Mesenchymal stem cell (in vitro differentiated cells and primary cell): Measurements from ENCODE around the gene PTEN.

ENCODE experiments used
- DNase-seq: peaks from one replicate; pipeline ENCODE4 v3.0.0-alpha.2; 2013
- H2AFZ ChIP-seq: one replicate; pipeline ENCODE4 v1.6.1; 2013; ENCODE audit warnings: low read depth, mild to moderate bottlenecking, control low read depth, inconsistent platforms, low read length, moderate library complexity
- H2AK5ac ChIP-seq: 2 replicates; pipeline ENCODE4 v1.6.1; 2013; ENCODE audit warnings: low read length, moderate library complexity, mild to moderate bottlenecking, inconsistent platforms; ENCODE audit not compliant: severe bottlenecking
- H2BK120ac ChIP-seq: one replicate; pipeline ENCODE4 v1.6.1; 2013; ENCODE audit warnings: low read depth, mild to moderate bottlenecking, inconsistent platforms, low read length, moderate library complexity
- H2BK12ac ChIP-seq, 2 experiments: one replicate each; pipeline ENCODE4 v1.6.1; 2013; ENCODE audit warnings: inconsistent platforms in 2 of 2, low read length in 2 of 2, mild to moderate bottlenecking in 2 of 2, moderate library complexity in 2 of 2, control low read depth in 1 of 2
- H2BK15ac ChIP-seq: one replicate; pipeline ENCODE4 v1.6.1; 2013; ENCODE audit warnings: mild to moderate bottlenecking, low read depth, inconsistent platforms; ENCODE audit not compliant: poor library complexity, severe bottlenecking
- H2BK5ac ChIP-seq: 2 replicates; pipeline ENCODE4 v1.6.1; 2013; ENCODE audit warnings: low read depth, mild to moderate bottlenecking, low read length, control low read depth, inconsistent platforms; ENCODE audit not compliant: poor library complexity, severe bottlenecking
- H3K14ac ChIP-seq, 2 experiments: one replicate each; pipeline ENCODE4 v1.6.1; 2013; ENCODE audit warnings: inconsistent platforms in 2 of 2, low read length in 2 of 2, control low read depth in 1 of 2, mild to moderate bottlenecking in 1 of 2, moderate library complexity in 1 of 2
- H3K18ac ChIP-seq, 2 experiments: one replicate each; pipeline ENCODE4 v1.6.1; 2013; ENCODE audit warnings: inconsistent platforms in 2 of 2, low read length in 2 of 2, control low read depth in 1 of 2, low read depth in 1 of 2, mild to moderate bottlenecking in 1 of 2
- H3K23ac ChIP-seq, 2 experiments: one replicate each; pipeline ENCODE4 v1.6.1; 2013; ENCODE audit warnings: inconsistent platforms in 2 of 2, low read length in 2 of 2, mild to moderate bottlenecking in 2 of 2, moderate library complexity in 2 of 2, control low read depth in 1 of 2
- H3K27ac ChIP-seq: 2 replicates; pipeline ENCODE4 v1.5.1; 2013; ENCODE audit warnings: mild to moderate bottlenecking, moderate library complexity, low read length, control low read depth, inconsistent platforms; ENCODE audit not compliant: poor library complexity, severe bottlenecking
- H3K27me3 ChIP-seq, 2 experiments: 2 replicates each; pipeline versions ENCODE4 v1.6.1 to v1.7.0; 2013; ENCODE audit warnings: low read length in 2 of 2, mild to moderate bottlenecking in 2 of 2, moderate library complexity in 2 of 2, control low read depth in 1 of 2, inconsistent platforms in 1 of 2; ENCODE audit not compliant: control insufficient read depth in 1 of 2, insufficient read depth in 1 of 2
- H3K36me3 ChIP-seq, 2 experiments: 2 replicates each; pipeline versions ENCODE4 v1.6.1 to v1.7.0; 2013; ENCODE audit warnings: low read length in 2 of 2, control low read depth in 1 of 2, inconsistent platforms in 1 of 2, low read depth in 1 of 2, mild to moderate bottlenecking in 1 of 2; ENCODE audit not compliant: insufficient read depth in 2 of 2, control insufficient read depth in 1 of 2
- H3K4ac ChIP-seq, 2 experiments: one replicate each; pipeline ENCODE4 v1.6.1; 2013; ENCODE audit warnings: inconsistent platforms in 2 of 2, low read length in 2 of 2, mild to moderate bottlenecking in 2 of 2, moderate library complexity in 2 of 2, control low read depth in 1 of 2, low read depth in 1 of 2
- H3K4me1 ChIP-seq: 2 replicates; pipeline ENCODE4 v1.6.1; 2013; ENCODE audit warnings: low read depth, low read length, control low read depth; ENCODE audit not compliant: control insufficient read depth, insufficient read depth
- H3K4me2 ChIP-seq: 2 replicates; pipeline ENCODE4 v1.6.1; 2013; ENCODE audit warnings: low read length, mild to moderate bottlenecking, inconsistent platforms; ENCODE audit not compliant: poor library complexity, severe bottlenecking
- H3K4me3 ChIP-seq, 2 experiments: 2 replicates each; pipeline versions ENCODE4 v1.5.1 to v1.7.0; 2013; ENCODE audit warnings: low read length in 2 of 2, mild to moderate bottlenecking in 2 of 2, control low read depth in 1 of 2, low read depth in 1 of 2; ENCODE audit not compliant: insufficient read depth in 1 of 2
- H3K79me1 ChIP-seq: replicated peaks from 2 replicates; pipeline ENCODE4 v1.6.1; 2013; ENCODE audit warnings: mild to moderate bottlenecking, control low read depth, low read length, inconsistent platforms; ENCODE audit not compliant: poor library complexity, severe bottlenecking
- H3K9ac ChIP-seq: 2 replicates; pipeline ENCODE4 v1.7.0; 2013; ENCODE audit warnings: mild to moderate bottlenecking, low read length, moderate library complexity
- H3K9me3 ChIP-seq: 2 replicates; pipeline ENCODE4 v1.7.0; 2013; ENCODE audit warnings: mild to moderate bottlenecking, low read length; ENCODE audit not compliant: control insufficient read depth
- H4K8ac ChIP-seq: one replicate; pipeline ENCODE4 v1.6.1; 2013; ENCODE audit warnings: inconsistent platforms, mild to moderate bottlenecking, low read length, moderate library complexity
- H4K91ac ChIP-seq: one replicate; pipeline ENCODE4 v1.6.1; 2013; ENCODE audit warnings: mild to moderate bottlenecking, low read length, inconsistent platforms
- WGBS: methylation state at CpG from one replicate; pipeline ENCODE4 v1.1.7; 2013; ENCODE audit warnings: mixed read lengths; 5-methylcytosine and 5-hydroxymethylcytosine counted together

The PTEN gene

GRCh38 chr10:87842776-87843497, 20.5 kb upstream of the PTEN start:
- peak; percentile 79 for DNase-seq
- no peaks in the 10 kb centered on the region for H3K36me3 ChIP-seq
- peak overlapping the region; percentile 64 to 88 for H3K18ac ChIP-seq
- H3K23ac ChIP-seq: no peak overlapping the region
- H2BK5ac ChIP-seq: no peak overlapping the region
- peak overlapping the region; percentile 69 to 96 for H2BK12ac ChIP-seq
- H3K79me1 ChIP-seq: peaks cover 2% of the 10 kb centered on the region
- H3K4ac ChIP-seq: peak overlapping the region in 1 of 2 experiments; percentile 95
- H2BK120ac ChIP-seq: peak overlapping the region; percentile 82
- no peak overlapping the region for H3K4me2 ChIP-seq
- H3K9ac ChIP-seq: peak overlapping the region; percentile 81
- H3K14ac ChIP-seq: no peak overlapping the region
- no peaks in the 10 kb centered on the region for H3K27me3 ChIP-seq
- H4K8ac ChIP-seq: no peak overlapping the region
- H3K4me3 ChIP-seq: no peak overlapping the region
- peak overlapping the region; percentile 91 for H4K91ac ChIP-seq
- no peak overlapping the region for H2AFZ ChIP-seq
- no peaks in the 10 kb centered on the region for H3K9me3 ChIP-seq
- peaks cover 3% of the 10 kb centered on the region for H3K4me1 ChIP-seq
- H2BK15ac ChIP-seq: no peak overlapping the region
- H2AK5ac ChIP-seq: peak overlapping the region; percentile 86
- peak overlapping the region; percentile 81 for H3K27ac ChIP-seq

- H3K9me3 ChIP-seq: no peaks in the 10 kb centered on the region
- no peak overlapping the region for H3K14ac ChIP-seq
- peak overlapping the region; percentile 96 for H2AK5ac ChIP-seq
- H2BK120ac ChIP-seq: peak overlapping the region; percentile 90
- no peak overlapping the region for H2AFZ ChIP-seq
- H2BK15ac ChIP-seq: no peak overlapping the region
- H3K23ac ChIP-seq: no peak overlapping the region
- H3K27me3 ChIP-seq: no peaks in the 10 kb centered on the region
- H4K91ac ChIP-seq: peak overlapping the region; percentile 20
- over 99% methylated on average over 4 of the region's 4 CpGs for whole genome bisulfite sequencing
- peak overlapping the region; percentile 1 for H4K8ac ChIP-seq
- H3K18ac ChIP-seq: peak overlapping the region; percentile 23 to 87
- no peak overlapping the region for H3K4me2 ChIP-seq
- H2BK5ac ChIP-seq: peak overlapping the region; percentile 12
- H3K4ac ChIP-seq: peak overlapping the region; percentile 76 to 95
- peak overlapping the region; percentile 15 to 98 for H2BK12ac ChIP-seq
- no peak for DNase-seq
- peak overlapping the region; percentile 7 for H3K27ac ChIP-seq
- peak overlapping the region; percentile 81 for H3K9ac ChIP-seq
- H3K4me3 ChIP-seq: no peak overlapping the region
- H3K4me1 ChIP-seq: peaks cover 3% of the 10 kb centered on the region
- H3K36me3 ChIP-seq: no peaks in the 10 kb centered on the region
- peaks cover 2% of the 10 kb centered on the region for H3K79me1 ChIP-seq
These were observed 19.7 kb upstream of the PTEN start for GRCh38 chr10:87843714-87844113.

- H3K18ac ChIP-seq: no peak overlapping the region
- H3K9me3 ChIP-seq: no peaks in the 10 kb centered on the region
- H3K79me1 ChIP-seq: peaks cover 2% of the 10 kb centered on the region
- H2AFZ ChIP-seq: no peak overlapping the region
- H3K27me3 ChIP-seq: no peaks in the 10 kb centered on the region
- no peak overlapping the region for H3K4me2 ChIP-seq
- H3K23ac ChIP-seq: no peak overlapping the region
- no peaks in the 10 kb centered on the region for H3K36me3 ChIP-seq
- peak overlapping the region in 1 of 2 experiments; percentile 77 for H2BK12ac ChIP-seq
- H3K4me1 ChIP-seq: peaks cover 3% of the 10 kb centered on the region
- peak; percentile 77 for DNase-seq
- no peak overlapping the region for H2BK15ac ChIP-seq
- no peak overlapping the region for H4K91ac ChIP-seq
- no peak overlapping the region for H2BK5ac ChIP-seq
- no peak overlapping the region for H2BK120ac ChIP-seq
- no CpG with 5 or more reads among the region's 1 CpG for WGBS
- H3K9ac ChIP-seq: no peak overlapping the region
- no peak overlapping the region for H3K27ac ChIP-seq
- no peak overlapping the region for H3K14ac ChIP-seq
- no peak overlapping the region for H2AK5ac ChIP-seq
- no peak overlapping the region for H3K4me3 ChIP-seq
- H3K4ac ChIP-seq: no peak overlapping the region
- H4K8ac ChIP-seq: no peak overlapping the region
These were observed 18.4 kb upstream of the PTEN start for GRCh38 chr10:87844837-87845623.

- peaks cover 3% of the 10 kb centered on the region for H3K4me1 ChIP-seq
- H3K9me3 ChIP-seq: no peaks in the 10 kb centered on the region
- H2BK12ac ChIP-seq: no peak overlapping the region
- H3K27me3 ChIP-seq: no peaks in the 10 kb centered on the region
- no peak overlapping the region for H3K4me3 ChIP-seq
- no peak overlapping the region for H3K23ac ChIP-seq
- no peak overlapping the region for H3K27ac ChIP-seq
- H2AK5ac ChIP-seq: no peak overlapping the region
- H3K14ac ChIP-seq: no peak overlapping the region
- H2BK120ac ChIP-seq: no peak overlapping the region
- no peak overlapping the region for H2AFZ ChIP-seq
- no peak overlapping the region for H3K9ac ChIP-seq
- H3K4me2 ChIP-seq: no peak overlapping the region
- H3K4ac ChIP-seq: no peak overlapping the region
- 64% methylated on average over 1 of the region's 3 CpGs for WGBS
- DNase-seq: no peak
- no peak overlapping the region for H2BK5ac ChIP-seq
- no peak overlapping the region for H3K18ac ChIP-seq
- H3K36me3 ChIP-seq: no peaks in the 10 kb centered on the region
- H4K91ac ChIP-seq: no peak overlapping the region
- H3K79me1 ChIP-seq: peaks cover 2% of the 10 kb centered on the region
- H4K8ac ChIP-seq: no peak overlapping the region
- H2BK15ac ChIP-seq: no peak overlapping the region
These were observed 17.8 kb upstream of the PTEN start for GRCh38 chr10:87845624-87845998.
